Smooth muscle cell of bladder (primary cell): Measurements from ENCODE around the gene NFIA. TPM values are rescaled to one million over a fixed set of nuclear protein-coding genes. Genes with fewer than 3 reads are reported as not detected.

ENCODE experiments used
- total RNA-seq: library from RNA; depleted of rRNA; stranded (reverse); fragments of >200 nt; gene quantifications from 2 replicates; pipeline ENCODE4 v1.2.3, GENCODE V29; 2014

Gene NFIA
- 4.0 and 5.1 TPM in 2 replicates for total RNA-seq

DNA sequence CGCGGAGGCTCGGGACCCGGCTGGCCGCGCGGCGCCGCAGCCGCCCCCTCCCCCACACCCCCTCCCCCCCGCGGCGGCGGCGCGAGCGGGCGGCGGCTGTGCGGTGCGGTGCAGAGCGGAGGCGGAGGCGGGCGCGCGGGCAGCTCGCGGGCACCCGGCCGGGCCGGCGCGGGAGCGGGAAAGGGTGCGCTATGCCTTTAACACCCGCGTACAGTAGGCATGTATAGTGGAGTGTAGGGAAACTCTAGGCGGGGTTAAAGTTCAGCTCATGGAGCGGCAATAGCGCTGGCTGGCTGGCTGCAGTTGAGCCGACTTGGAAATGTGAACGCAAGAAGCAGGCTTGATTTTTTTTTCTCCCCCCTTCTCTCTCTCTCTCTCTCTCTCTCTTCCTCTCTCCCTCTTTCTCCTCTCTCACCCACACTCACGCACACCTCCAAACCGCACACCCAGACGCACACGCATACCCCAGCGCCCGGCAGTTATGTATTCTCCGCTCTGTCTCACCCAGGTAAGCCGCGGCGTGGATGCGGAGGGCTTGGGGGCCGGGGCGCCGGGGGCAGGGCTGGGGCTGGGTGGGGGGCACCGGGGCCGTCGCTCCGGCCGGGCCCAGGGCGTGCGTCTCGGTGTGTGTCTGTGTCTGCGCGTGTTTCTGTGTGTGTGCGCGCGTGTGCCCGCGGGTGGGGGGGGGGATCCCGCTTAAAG lies at the start of gene NFIA:
Gene NFIA, plus strand, starts transcription at position 251 of the 702 bp plus-strand sequence.

